ENCODE results near the gene PABPC3.

GRCh38 chr13:25130944-25131343, 35.0 kb downstream of the PABPC3 start:
- TF ChIP-seq CTCF (IDR thresholded peaks at IDR 0.05 in 2 of 3, conservative IDR thresholded peaks at IDR 0.05 in 1 of 3; ENCODE audit: control insufficient read depth in 2 of 3, extremely low read depth in 1 of 3, insufficient read depth in 1 of 3, low read depth in 3 of 3, low read length in 3 of 3) (no peak), POLR2AphosphoS5 (IDR thresholded peaks at IDR 0.05; ENCODE audit: low read length) (no peak), ZBTB33 (IDR thresholded peaks at IDR 0.05) (no peak)

All from GM12878 (cell line).